Ovary (tissue), 3 donors: Measurements from ENCODE around the gene AGAP6.
"Not testable (repeated sequence)": the region's sequence is repeated elsewhere in the genome, so short reads cannot be mapped to it uniquely, and the experiment has no call there.

Source experiments
- EP300 ChIP-seq: sonication (generic); formaldehyde crosslinking; IDR thresholded peaks from one replicate; pipeline ENCODE4 v1.6.1; 2017; ENCODE audit warnings: antibody characterized with exemption
- POLR2A ChIP-seq: fragments of 450-650 bp; IDR thresholded peaks from one replicate; pipeline ENCODE4 v1.6.1; 2017; ENCODE audit warnings: antibody characterized with exemption, mild to moderate bottlenecking, moderate library complexity
- TF ChIP-seq, protein P1 (sequence below), 3 donors: fragments of 450-650 bp in 2 of 3; fragments of 200-600 bp in 1 of 3; IDR thresholded peaks; one replicate each; pipeline versions ENCODE4 v1.5.1 to v1.8.0; 2016 to 2022; ENCODE audit warnings: antibody characterized with exemption in 3 of 3, mild to moderate bottlenecking in 1 of 3
- donor health status: DM: no; HTN: no; CAD: no.

- TF ChIP-seq, protein P1, sequence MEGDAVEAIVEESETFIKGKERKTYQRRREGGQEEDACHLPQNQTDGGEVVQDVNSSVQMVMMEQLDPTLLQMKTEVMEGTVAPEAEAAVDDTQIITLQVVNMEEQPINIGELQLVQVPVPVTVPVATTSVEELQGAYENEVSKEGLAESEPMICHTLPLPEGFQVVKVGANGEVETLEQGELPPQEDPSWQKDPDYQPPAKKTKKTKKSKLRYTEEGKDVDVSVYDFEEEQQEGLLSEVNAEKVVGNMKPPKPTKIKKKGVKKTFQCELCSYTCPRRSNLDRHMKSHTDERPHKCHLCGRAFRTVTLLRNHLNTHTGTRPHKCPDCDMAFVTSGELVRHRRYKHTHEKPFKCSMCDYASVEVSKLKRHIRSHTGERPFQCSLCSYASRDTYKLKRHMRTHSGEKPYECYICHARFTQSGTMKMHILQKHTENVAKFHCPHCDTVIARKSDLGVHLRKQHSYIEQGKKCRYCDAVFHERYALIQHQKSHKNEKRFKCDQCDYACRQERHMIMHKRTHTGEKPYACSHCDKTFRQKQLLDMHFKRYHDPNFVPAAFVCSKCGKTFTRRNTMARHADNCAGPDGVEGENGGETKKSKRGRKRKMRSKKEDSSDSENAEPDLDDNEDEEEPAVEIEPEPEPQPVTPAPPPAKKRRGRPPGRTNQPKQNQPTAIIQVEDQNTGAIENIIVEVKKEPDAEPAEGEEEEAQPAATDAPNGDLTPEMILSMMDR (IDR thresholded peaks at IDR 0.05) = not testable (repeated sequence)
- not testable (repeated sequence) for TF ChIP-seq POLR2A, EP300
Measured at GRCh38 chr10:50059946-50060345, 71.7 kb downstream of the AGAP6 start.
